DND-41 (cell line): Measurements from ENCODE around the gene DLX2.

ENCODE experiments used
- EZH2 ChIP-seq: IDR thresholded peaks from 3 replicates; pipeline ENCODE4 v1.6.1; 2012; ENCODE audit warnings: borderline replicate concordance, low read depth, mild to moderate bottlenecking, moderate library complexity, low read length, inconsistent platforms; ENCODE audit not compliant: severe bottlenecking
- TF ChIP-seq, protein P1 (sequence below): IDR thresholded peaks from 2 replicates; pipeline ENCODE4 v1.5.1; 2012; ENCODE audit warnings: borderline replicate concordance, low read length, moderate library complexity, mild to moderate bottlenecking; ENCODE audit not compliant: poor library complexity, severe bottlenecking; ENCODE audit errors: extremely low read depth

DNA sequence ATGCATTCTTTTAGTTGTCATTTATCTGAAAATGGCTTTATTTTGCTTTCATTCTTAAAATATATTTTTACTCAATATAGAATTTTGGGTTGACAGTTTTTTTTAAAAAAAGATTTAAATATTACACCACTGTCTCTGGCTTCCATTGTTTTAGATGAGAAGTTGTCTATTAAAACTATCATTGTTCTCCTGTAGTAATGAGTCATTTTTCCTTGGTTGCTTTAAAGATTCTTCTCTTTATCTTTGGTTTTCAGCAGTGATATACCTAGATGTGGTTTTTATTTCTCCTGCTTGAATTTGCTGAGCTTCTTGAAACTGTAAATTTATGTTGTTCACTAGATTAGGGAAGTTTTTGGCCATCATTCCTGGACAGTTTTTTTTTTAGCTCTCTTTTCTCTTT lies 26.7 kb upstream of the DLX2 start:
- TF ChIP-seq EZH2, result no peak
- TF ChIP-seq, protein P1, sequence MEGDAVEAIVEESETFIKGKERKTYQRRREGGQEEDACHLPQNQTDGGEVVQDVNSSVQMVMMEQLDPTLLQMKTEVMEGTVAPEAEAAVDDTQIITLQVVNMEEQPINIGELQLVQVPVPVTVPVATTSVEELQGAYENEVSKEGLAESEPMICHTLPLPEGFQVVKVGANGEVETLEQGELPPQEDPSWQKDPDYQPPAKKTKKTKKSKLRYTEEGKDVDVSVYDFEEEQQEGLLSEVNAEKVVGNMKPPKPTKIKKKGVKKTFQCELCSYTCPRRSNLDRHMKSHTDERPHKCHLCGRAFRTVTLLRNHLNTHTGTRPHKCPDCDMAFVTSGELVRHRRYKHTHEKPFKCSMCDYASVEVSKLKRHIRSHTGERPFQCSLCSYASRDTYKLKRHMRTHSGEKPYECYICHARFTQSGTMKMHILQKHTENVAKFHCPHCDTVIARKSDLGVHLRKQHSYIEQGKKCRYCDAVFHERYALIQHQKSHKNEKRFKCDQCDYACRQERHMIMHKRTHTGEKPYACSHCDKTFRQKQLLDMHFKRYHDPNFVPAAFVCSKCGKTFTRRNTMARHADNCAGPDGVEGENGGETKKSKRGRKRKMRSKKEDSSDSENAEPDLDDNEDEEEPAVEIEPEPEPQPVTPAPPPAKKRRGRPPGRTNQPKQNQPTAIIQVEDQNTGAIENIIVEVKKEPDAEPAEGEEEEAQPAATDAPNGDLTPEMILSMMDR, result no peak
